ENCODE data around the gene CCBE1. TPM values are rescaled to one million over a fixed set of nuclear protein-coding genes. Genes with fewer than 3 reads are reported as not detected.

Gene CCBE1
- polyA plus RNA-seq, 2 of the 4 experiments (the other 2 are of a cell fraction): 3.0 to 9.9 TPM

GRCh38 chr18:59451963-59452362 is 245.3 kb downstream of the CCBE1 start:
- 82% methylated on average over 6 of the region's 6 CpGs for WGBS (ENCODE audit: missing lambda C conversion rate)
- H3K4me3 ChIP-seq: no peak overlapping the region
- ATAC-seq: no peak
- POLR2A ChIA-PET: no interaction called here
- H3K4me2 ChIP-seq: no peak overlapping the region
- DNase-seq (ENCODE audit: low read depth in 1 of 2, low spot score in 1 of 2): no peak
- TF ChIP-seq RAD21 (conservative IDR thresholded peaks at IDR 0.05 in 1 of 2, IDR thresholded peaks at IDR 0.05 in 1 of 2): no peak
- no peak for TF ChIP-seq MAFK (IDR thresholded peaks at IDR 0.05; ENCODE audit: partially characterized antibody)
- TF ChIP-seq ZFP36 (IDR thresholded peaks at IDR 0.05; ENCODE audit: borderline replicate concordance, partially characterized antibody): no peak
- TF ChIP-seq, protein P1, sequence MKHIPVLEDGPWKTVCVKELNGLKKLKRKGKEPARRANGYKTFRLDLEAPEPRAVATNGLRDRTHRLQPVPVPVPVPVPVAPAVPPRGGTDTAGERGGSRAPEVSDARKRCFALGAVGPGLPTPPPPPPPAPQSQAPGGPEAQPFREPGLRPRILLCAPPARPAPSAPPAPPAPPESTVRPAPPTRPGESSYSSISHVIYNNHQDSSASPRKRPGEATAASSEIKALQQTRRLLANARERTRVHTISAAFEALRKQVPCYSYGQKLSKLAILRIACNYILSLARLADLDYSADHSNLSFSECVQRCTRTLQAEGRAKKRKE (CRISPR knock-in tag; IDR thresholded peaks at IDR 0.05; ENCODE audit: low read depth): no peak
- no peak for TF ChIP-seq KDM1A (IDR thresholded peaks at IDR 0.05; ENCODE audit: low read depth)
- no peak for TF ChIP-seq HEYL (CRISPR knock-in tag; IDR thresholded peaks at IDR 0.05)
- no peak for TF ChIP-seq CHD2 (IDR thresholded peaks at IDR 0.05; ENCODE audit: low read length, partially characterized antibody)
- TF ChIP-seq NFE2L2 (conservative IDR thresholded peaks at IDR 0.05; ENCODE audit: low read length): no peak
- TF ChIP-seq, protein P2, sequence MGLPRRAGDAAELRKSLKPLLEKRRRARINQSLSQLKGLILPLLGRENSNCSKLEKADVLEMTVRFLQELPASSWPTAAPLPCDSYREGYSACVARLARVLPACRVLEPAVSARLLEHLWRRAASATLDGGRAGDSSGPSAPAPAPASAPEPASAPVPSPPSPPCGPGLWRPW (IDR thresholded peaks at IDR 0.05): no peak
- no peak for TF ChIP-seq EP300 (IDR thresholded peaks at IDR 0.05)
- no peak for TF ChIP-seq HDAC2 (IDR thresholded peaks at IDR 0.05)
- no peak for TF ChIP-seq HOXA7 (CRISPR knock-in tag; IDR thresholded peaks at IDR 0.05)
- TF ChIP-seq EHMT2 (IDR thresholded peaks at IDR 0.05; ENCODE audit: low read depth): no peak
- no peak for TF ChIP-seq FOSL2 (IDR thresholded peaks at IDR 0.05)
- TF ChIP-seq FOSL2 (CRISPR knock-in tag; IDR thresholded peaks at IDR 0.05): no peak
- no peak for TF ChIP-seq ZNF302 (CRISPR knock-in tag; IDR thresholded peaks at IDR 0.05)
- TF ChIP-seq HOXB5 (CRISPR knock-in tag; IDR thresholded peaks at IDR 0.05): no peak
- TF ChIP-seq MYC (IDR thresholded peaks at IDR 0.05; ENCODE audit: borderline replicate concordance, low read length): no peak
- no peak for TF ChIP-seq SMC3 (IDR thresholded peaks at IDR 0.05)
- TF ChIP-seq, protein P3, sequence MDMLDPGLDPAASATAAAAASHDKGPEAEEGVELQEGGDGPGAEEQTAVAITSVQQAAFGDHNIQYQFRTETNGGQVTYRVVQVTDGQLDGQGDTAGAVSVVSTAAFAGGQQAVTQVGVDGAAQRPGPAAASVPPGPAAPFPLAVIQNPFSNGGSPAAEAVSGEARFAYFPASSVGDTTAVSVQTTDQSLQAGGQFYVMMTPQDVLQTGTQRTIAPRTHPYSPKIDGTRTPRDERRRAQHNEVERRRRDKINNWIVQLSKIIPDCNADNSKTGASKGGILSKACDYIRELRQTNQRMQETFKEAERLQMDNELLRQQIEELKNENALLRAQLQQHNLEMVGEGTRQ (IDR thresholded peaks at IDR 0.05): no peak
- no peak for TF ChIP-seq POLR2AphosphoS2 (conservative IDR thresholded peaks at IDR 0.05; ENCODE audit: low read length)
- no peak overlapping the region for H3K27ac ChIP-seq
- CTCF ChIA-PET: interaction anchor here (1.8 kb wide), 1 partner anchor 372 kb away, joined by 5 read pairs; no protein-coding TSS in a partner anchor
- H3K4me1 ChIP-seq: no peaks in the 10 kb centered on the region
- no peak for FAIRE-seq
- no peaks in the 10 kb centered on the region for H3K9me3 ChIP-seq

DNA sequence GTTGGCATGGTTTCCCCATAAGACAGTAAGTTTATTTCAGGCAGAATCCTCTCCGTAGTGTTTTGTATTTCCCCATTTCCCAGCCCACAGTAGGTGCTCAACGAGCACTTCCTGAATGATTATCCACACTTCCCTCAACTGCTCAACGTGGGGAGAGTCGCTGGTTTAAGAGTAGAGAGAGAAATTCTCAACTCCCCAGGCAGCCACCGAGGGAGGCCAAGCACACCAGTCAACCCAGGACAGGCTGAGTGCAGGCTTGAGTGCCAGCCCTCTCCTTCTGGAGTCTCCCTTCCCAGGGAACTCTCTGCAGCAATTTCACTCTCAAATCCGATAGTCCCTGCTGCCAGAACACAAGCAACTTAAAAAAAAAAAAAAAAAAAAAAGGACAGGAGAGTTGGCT is 246.2 kb downstream of the CCBE1 start:
- ChIA-PET CTCF (no interaction called here), POLR2A (no interaction called here)
- DNase-seq (ENCODE audit: low read depth in 1 of 2, low spot score in 1 of 2): no peak
- Histone ChIP-seq H3K27ac (no peak overlapping the region), H3K4me2 (no peak overlapping the region), H3K4me3 (no peak overlapping the region), H3K4me1 (no peaks in the 10 kb centered on the region), H3K9me3 (no peaks in the 10 kb centered on the region)
- ATAC-seq: no peak
- TF ChIP-seq HEYL (CRISPR knock-in tag; IDR thresholded peaks at IDR 0.05): no peak
- no peak for TF ChIP-seq RARB (CRISPR knock-in tag; IDR thresholded peaks at IDR 0.05)
- TF ChIP-seq, protein P4, sequence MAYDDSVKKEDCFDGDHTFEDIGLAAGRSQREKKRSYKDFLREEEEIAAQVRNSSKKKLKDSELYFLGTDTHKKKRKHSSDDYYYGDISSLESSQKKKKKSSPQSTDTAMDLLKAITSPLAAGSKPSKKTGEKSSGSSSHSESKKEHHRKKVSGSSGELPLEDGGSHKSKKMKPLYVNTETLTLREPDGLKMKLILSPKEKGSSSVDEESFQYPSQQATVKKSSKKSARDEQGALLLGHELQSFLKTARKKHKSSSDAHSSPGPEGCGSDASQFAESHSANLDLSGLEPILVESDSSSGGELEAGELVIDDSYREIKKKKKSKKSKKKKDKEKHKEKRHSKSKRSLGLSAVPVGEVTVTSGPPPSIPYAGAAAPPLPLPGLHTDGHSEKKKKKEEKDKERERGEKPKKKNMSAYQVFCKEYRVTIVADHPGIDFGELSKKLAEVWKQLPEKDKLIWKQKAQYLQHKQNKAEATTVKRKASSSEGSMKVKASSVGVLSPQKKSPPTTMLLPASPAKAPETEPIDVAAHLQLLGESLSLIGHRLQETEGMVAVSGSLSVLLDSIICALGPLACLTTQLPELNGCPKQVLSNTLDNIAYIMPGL (CRISPR knock-in tag; IDR thresholded peaks at IDR 0.05; ENCODE audit: borderline replicate concordance): no peak
- TF ChIP-seq NPAS2 (CRISPR knock-in tag; IDR thresholded peaks at IDR 0.05; ENCODE audit: borderline replicate concordance): no peak
- TF ChIP-seq HDAC2 (IDR thresholded peaks at IDR 0.05): no peak
- TF ChIP-seq, protein P3 (IDR thresholded peaks at IDR 0.05): no peak
- no peak for TF ChIP-seq CHD2 (IDR thresholded peaks at IDR 0.05; ENCODE audit: low read length, partially characterized antibody)
- no peak for TF ChIP-seq NFE2L2 (conservative IDR thresholded peaks at IDR 0.05; ENCODE audit: low read length)
- no peak for TF ChIP-seq MAX (IDR thresholded peaks at IDR 0.05)
- TF ChIP-seq HOXB13 (CRISPR knock-in tag; IDR thresholded peaks at IDR 0.05; ENCODE audit: low read depth): no peak
- FAIRE-seq: no peak
- WGBS (ENCODE audit: missing lambda C conversion rate): 41% methylated on average over 5 of the region's 6 CpGs
